GM21576 (cell line): ENCODE measurements around the gene SGCB.

Source experiments
- ATAC-seq: cut with Tn5 transposase; IDR thresholded peaks from one replicate; pipeline ENCODE4 v1.9.1; 2021; ENCODE audit warnings: mild to moderate bottlenecking, moderate library complexity; ENCODE audit not compliant: unreplicated experiment

SGCB gene

DNA sequence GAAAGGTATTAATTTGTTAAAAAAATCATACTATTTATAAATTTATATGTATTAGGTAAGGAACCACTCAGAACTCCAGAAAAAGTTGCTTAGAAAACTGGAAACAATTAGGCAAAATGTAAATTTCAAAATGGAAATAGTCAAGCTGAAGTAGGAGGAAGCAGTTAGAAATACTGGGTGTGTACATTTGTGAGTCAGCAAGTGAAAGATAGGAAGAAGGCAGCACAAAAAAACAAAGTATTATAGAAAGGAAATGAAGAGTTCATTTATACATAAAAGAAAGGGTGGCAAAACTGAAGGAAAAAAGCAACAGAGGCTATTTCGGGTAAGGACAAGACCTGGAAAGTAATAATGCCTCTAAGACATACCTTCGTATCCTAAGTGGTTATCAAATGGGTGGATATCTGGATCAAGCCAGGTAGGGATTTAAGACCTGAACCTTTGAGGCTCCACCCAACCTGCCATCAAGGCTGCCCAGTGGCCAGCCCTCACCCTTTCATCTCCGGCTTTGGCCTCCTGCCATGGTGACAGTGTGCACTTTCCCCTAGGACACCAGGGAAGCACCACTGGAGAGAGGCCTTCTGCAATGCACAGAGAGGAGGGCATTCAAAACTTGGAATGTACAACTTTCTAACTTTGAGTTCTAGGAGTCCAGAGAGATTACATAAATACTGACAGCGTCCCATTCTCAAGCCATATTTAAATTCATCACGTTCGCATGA lies 18.0 kb downstream of the SGCB start, which contains the start of gene LRRC66:
Gene LRRC66, minus strand, starts transcription at position 428 of the 722 bp plus-strand sequence. CDS start 2,750 bp downstream, outside the sequence.
- no peak for ATAC-seq

DNA sequence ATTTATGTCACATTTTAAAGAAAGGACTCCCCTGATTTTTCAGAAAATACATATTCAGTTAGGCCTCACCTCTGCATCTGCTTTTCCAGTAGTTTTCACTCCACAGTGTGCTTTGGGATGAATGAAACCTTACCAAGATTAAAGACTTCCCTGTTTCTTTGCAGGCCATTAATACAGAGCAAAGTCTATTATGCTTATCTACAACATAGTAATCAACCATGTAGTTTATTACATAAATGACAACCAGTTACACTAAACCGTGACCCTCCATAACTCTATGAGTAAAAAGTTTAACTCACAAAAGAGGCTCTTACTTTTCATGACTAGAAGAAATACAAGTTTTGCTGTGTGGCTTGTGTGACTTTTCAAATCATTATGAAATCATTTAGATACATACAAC lies 20.3 kb downstream of the SGCB start:
- no peak for ATAC-seq

DNA sequence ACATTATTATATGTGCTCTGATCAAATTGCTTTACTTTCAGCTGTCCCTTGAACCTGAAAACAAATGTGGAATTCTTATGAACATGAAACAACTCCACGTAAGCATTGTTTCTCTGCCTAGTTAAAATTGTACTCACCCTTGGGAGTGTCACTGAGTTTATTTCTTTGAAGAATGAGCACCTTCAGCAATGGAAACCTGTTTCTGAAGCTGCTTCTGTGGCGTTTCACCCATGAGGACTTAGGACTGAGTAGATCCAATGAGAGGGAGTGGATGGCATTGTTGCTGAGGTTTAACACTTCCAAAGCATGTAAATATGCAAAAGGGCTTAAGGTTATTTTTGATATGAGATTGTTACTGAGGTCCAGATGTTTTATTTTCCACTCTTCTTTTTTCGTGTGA lies 21.1 kb downstream of the SGCB start:
- ATAC-seq: no peak

DNA sequence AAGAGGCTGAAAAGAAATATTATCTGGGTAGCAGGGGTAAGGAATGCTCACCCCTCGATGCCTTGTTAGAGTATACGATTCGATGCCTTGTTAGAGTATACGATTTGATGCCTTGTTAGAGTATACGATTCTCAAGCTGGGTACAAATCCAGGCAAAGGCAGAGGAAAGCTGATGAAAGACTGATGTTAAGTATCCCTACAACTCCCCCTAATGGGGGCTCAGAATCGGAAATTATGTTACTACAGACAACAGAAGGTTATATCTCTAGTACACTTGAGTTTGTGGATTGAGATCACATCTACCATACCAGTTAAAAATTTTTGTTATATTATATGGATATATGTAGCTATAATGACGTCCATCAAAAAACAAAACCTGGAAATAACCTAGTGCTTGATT lies 22.7 kb downstream of the SGCB start:
- no peak for ATAC-seq

DNA sequence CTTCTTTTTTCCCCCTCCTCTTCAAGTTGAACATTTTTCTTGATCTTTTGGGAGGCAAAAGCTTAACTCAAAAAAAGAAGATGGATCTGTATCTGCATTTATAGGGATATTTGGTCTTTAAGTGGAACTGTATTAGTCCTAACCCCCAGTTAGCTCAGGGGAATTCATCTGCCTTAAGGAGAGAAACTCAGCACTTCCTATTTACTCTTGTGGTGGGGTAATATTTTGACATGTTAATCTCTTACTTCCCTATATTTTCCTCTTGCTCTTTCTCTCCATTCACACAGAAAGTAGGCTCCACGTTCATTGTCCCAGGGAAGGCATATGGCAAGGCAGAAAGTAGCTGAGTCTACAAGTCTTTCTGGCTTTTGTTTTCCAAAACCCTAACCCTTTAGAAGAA lies 23.2 kb downstream of the SGCB start:
- no peak for ATAC-seq

DNA sequence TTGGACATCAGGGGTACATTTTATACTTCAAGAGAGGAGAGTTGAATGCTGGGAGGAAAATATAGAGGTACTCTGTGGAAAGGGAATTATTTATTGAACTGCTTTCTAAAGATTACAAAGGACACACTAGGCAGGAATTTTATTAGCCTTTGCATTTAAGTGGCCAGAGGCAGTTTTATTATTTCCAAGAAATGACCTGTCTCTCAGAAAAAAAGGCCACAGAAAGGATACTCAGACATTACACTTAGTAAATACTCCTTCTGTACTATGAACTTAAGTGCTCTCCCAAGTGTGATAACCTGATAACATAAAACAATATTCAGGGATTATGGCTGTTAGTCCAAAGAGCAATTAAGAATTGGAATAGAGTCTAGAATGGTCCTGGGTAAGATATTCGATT lies 25.4 kb downstream of the SGCB start:
- no peak for ATAC-seq

DNA sequence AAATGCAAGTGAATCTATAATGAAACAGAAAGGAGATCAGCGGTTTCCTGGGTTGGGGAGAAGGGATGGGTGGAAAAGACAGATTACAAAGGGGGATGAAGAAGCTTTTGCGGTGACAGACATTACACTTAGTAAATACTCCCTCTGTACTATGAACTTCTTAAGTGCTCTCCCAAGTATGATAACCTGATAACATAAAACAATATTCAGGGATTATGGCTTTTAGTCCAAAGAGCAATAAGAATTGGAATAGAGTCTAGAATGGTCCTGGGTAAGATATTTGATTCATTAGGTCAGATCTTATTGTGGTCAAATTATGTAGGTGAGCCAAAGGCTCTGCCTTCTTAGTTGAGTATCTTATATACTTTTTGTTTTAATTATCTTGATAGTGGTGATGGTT lies 27.1 kb downstream of the SGCB start:
- ATAC-seq: no peak

DNA sequence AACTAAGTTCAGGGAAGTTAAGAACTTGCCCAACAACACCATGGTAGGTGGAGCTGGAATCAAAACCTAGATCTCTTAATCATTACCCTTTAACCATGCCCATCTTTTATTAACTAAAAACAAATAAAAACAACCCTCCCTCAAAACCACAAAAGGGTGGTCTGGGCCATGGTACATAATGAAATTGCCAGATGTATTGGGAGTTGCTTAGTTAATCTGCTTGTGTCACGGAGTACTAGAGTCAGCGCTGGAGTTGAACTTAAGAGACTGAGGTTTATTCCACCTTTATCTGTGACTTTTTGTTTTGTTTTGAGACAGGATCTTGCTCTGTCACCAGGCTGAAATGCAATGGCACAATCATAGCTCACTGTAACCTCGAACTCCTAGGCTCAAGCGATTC lies 31.2 kb downstream of the SGCB start:
- no peak for ATAC-seq

DNA sequence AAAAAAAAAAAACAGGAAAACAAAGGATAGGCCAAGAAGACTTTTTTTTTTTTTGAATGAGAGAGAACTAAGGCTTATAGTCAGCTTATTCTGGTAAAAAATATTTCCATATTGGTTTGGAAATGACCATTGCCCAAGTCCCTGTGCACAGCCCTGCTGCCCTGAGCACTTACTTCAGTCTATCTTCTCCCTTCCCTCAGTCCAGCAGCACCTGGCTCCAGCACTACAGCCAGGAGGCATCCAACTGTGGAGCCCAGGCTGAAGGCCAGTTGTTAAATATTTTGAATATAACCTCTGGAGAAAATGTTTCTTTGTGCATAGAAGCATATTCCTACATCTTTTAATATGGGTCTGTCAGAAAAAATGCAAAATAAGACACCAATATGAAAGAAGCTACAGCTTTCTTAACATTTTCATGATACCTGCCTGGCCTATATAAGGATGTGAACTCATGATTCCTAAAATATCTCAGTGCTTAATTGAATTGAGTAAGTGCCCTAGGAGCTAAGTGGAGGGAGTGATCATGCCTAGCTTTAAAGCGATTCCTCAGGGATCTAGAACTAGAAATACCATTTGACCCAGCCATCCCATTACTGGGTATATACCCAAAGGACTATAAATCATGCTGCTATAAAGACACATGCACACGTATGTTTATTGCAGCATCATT lies 32.4 kb downstream of the SGCB start:
- ATAC-seq: no peak

DNA sequence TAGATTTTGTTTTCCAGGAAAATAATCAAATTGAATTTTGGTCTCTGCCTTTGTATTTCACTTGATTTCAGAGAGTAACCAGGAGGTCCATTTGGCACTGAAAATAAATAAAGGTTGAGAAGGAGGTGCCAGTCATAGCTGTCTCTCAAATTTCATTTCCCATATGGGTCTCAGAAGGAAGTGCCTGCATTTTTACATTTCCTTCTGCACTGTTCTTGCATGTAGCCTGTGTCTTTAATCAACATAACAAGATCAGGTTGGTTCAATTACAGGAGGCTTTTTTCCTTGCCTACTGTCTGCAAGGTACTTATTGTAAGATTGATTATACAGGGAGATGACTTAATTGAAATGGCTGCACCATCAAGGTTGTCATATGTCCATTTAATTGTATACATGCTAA lies 33.7 kb downstream of the SGCB start:
- ATAC-seq: no peak

DNA sequence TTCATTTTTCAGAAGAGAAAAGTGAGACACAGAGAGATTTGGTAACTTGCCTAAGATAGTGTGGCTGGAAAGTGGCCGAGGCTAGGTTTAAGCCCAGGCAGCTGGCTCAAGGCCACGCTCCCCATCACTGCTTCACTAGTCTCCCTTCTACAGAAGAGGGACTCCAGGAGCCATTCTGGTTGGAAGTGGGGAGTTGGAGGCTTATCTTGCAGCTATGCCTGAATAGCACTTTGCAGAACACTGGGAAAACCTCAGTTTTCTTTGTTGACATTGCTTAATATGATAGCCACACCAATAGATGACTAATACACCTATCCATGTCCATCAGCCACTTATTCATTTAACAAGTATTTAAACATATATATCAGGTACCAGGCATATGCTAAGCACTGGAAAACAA lies 36.5 kb downstream of the SGCB start:
- ATAC-seq: no peak

DNA sequence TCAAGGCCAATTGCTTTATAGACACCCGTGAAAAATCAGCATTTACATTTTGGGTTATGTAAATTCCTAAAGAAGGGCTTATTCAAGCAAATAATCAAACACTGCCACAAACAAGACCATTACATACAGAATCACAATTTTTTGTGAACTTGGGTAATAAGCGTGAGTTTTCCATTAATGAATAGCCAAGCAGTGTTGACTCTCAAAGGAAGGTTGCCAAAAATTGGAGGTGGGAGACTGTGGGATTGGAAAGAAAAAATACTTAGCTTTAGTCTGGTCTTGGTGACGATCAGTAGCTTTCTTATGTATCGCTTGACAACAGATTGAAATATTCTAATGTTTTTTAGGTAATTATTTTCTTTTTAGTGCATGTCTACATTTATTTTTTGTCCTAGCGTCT lies 38.8 kb downstream of the SGCB start:
- ATAC-seq: no peak

DNA sequence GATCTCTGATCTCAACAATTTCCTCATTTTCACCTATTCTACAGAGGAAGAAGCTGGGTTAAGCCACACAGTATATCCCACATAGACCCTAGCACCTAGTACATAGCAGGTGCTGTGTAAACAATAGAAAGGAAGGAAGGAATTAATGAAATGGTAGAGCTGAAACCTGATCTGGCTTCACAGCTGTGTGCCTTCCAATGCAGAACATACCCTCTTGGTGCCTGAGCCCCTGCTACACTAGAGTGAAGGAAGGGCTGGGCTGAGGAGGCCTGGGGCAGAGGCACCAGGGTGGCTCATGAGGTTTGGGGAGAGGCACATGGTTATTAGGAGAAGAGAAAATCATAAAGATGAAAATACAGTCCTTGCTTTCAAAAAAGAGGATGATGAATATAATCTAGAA lies 39.3 kb downstream of the SGCB start:
- no peak for ATAC-seq

DNA sequence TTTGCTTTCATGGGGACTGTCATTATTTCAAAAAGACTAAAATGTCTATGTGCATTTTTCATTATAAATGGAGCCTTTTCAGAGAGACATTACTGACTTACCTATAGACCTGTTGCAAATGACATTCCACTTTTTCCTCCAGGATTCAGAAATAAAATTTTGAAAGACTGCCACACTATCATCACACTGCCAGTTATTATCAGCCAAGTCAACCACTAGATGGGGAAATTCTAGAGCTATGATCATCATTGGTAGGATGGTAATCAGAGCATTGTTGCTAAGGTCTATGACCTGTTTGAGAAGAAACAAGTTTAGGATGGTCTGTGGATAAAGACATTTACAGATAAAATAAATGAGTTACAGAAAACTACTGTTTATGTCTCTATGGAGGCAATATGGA lies 40.5 kb downstream of the SGCB start:
- ATAC-seq: no peak

DNA sequence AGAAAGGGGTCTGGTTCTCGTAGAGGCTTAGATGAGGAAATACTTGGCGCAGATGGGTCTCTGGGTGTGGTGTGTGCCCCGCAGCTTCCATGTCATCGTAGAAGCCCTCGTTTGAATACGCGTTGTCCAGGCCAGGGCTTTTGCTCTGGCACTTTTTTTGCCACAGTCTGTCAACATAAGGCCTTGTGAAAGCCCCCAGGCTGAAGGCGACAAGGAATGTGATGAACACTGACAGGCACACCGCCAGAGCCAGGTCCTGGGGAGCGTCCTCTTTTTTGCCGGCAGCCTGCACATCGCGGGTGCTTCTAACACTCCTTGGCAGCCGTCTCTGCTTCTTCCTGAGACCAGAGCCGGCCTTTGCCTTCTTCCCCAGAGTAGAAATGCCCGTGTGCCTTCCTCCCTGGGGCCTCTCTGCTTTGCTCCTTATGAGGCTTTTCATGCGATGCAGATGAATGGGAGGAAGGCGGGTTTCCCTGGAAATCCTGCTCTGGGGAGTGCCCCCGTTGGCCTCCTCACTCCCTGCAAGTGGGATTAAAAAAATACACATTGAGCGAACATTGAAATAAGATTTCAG lies 42.4 kb downstream of the SGCB start:
- ATAC-seq: no peak
